Subcutaneous abdominal adipose tissue (tissue), 5 donors: ENCODE data around the gene C9orf43.
"Not testable (repeated sequence)": the region's sequence is repeated elsewhere in the genome, so short reads cannot be mapped to it uniquely, and the experiment has no call there.

Experiments used
- H3K27ac ChIP-seq: one replicate; pipeline ENCODE4 v1.7.0; 2013; ENCODE audit warnings: low read depth, mild to moderate bottlenecking, inconsistent platforms, low read length, moderate library complexity
- H3K27me3 ChIP-seq, 5 donors: one replicate each; pipeline ENCODE4 v1.7.0; 2013; ENCODE audit warnings: low read length in 5 of 5, inconsistent platforms in 1 of 5; ENCODE audit not compliant: control insufficient read depth in 5 of 5, insufficient read depth in 4 of 5
- H3K36me3 ChIP-seq, 5 donors: one replicate each; pipeline ENCODE4 v1.7.0; 2013; ENCODE audit warnings: low read length in 5 of 5; ENCODE audit not compliant: control insufficient read depth in 5 of 5, insufficient read depth in 5 of 5
- H3K4me1 ChIP-seq, 5 donors: one replicate each; pipeline ENCODE4 v1.7.0; 2013; ENCODE audit warnings: low read length in 5 of 5, mild to moderate bottlenecking in 3 of 5, moderate library complexity in 1 of 5; ENCODE audit not compliant: control insufficient read depth in 5 of 5, insufficient read depth in 5 of 5
- H3K4me3 ChIP-seq, 5 donors: one replicate each; pipeline ENCODE4 v1.7.0; 2013; ENCODE audit warnings: low read length in 5 of 5, low read depth in 1 of 5
- H3K9ac ChIP-seq, 5 donors: one replicate each; pipeline ENCODE4 v1.7.0; 2013; ENCODE audit warnings: low read length in 5 of 5, mild to moderate bottlenecking in 4 of 5, moderate library complexity in 3 of 5
- H3K9me3 ChIP-seq, 5 donors: one replicate each; pipeline ENCODE4 v1.7.0; 2013; ENCODE audit warnings: low read length in 5 of 5; ENCODE audit not compliant: control insufficient read depth in 5 of 5
- donor health status: healthy.
- donor health status: healthy.
- donor health status: healthy.
- donor health status: healthy.
- donor health status: healthy.

Gene C9orf43

GRCh38 chr9:113395000-113395861 is 15.3 kb upstream of the C9orf43 start:
- H3K4me1 ChIP-seq = peaks cover 4 to 37% (median 22%) of the 10 kb centered on the region in 5 donors
- H3K27ac ChIP-seq = no peak overlapping the region
- peaks cover 4 to 34% (median 33%) of the 10 kb centered on the region in 5 donors for H3K36me3 ChIP-seq

DNA sequence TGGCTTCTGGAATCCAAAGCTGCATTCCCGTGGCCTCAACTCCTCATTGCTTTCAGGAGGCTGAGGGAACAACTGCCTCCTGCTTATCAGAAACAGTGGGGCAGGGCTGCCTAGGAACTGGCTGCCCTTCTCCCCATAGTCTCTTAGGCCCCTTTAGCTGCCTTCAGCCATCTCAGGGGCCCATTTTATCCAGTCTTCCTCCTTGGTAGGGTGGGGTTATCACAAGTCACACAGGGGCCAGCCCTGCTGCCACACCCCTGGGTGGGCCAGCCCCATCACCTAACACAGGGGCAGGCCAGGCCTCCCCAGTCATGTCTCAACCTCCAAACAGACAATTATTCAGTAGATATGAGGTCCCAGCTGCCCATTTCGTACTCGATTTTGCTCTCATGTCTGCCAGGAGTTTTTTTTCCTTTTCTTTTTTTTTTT is 13.3 kb upstream of the C9orf43 start:
- H3K9ac ChIP-seq = no peak overlapping the region
- no peak overlapping the region for H3K4me3 ChIP-seq
- no peaks in the 10 kb centered on the region for H3K9me3 ChIP-seq
- H3K36me3 ChIP-seq = peaks cover 4 to 14% (median 13%) of the 10 kb centered on the region in 5 donors
- H3K27ac ChIP-seq = no peak overlapping the region
- H3K27me3 ChIP-seq = no peaks in the 10 kb centered on the region
- peaks cover 5 to 49% (median 35%) of the 10 kb centered on the region in 5 donors for H3K4me1 ChIP-seq

More at GRCh38 chr9:113395000-113395861, 15.3 kb upstream of the C9orf43 start:
- Histone ChIP-seq H3K4me3 (no peak overlapping the region), H3K9ac (peak overlapping the region in 1 of 5 donors; percentile 19), H3K27me3 (no peaks in the 10 kb centered on the region), H3K9me3 (no peaks in the 10 kb centered on the region)

GRCh38 chr9:113398796-113399195 is 11.8 kb upstream of the C9orf43 start:
- Histone ChIP-seq H3K9me3 (no peaks in the 10 kb centered on the region), H3K27ac (no peak overlapping the region), H3K4me3 (no peak overlapping the region), H3K9ac (peak overlapping the region in 1 of 5 donors; percentile 21), H3K4me1 (peaks cover 5 to 57% (median 42%) of the 10 kb centered on the region in 5 donors), H3K36me3 (peaks cover 0 to 6% (median 0%) of the 10 kb centered on the region in 5 donors), H3K27me3 (no peaks in the 10 kb centered on the region)

GRCh38 chr9:113399646-113400200 is 10.8 kb upstream of the C9orf43 start:
- H3K9ac ChIP-seq = peak overlapping the region in 4 of 5 donors; percentile 30 to 80 (median 50)

GRCh38 chr9:113401027-113401792 is 9.3 kb upstream of the C9orf43 start, which contains the start of gene ALAD:
Gene ALAD (minus strand): TSS chr9:113401284. CDS start chr9:113393559, 7,725 bp downstream.
- H3K27ac ChIP-seq = peak within 1 kb of the TSS; percentile 68
- no peaks in the 10 kb centered on the region for H3K36me3 ChIP-seq
- H3K9me3 ChIP-seq = no peaks in the 10 kb centered on the region
- H3K27me3 ChIP-seq = no peaks in the 10 kb centered on the region
- H3K4me3 ChIP-seq = peak within 1 kb of the TSS; percentile 65 to 91 (median 80)
- peaks cover 5 to 57% (median 52%) of the 10 kb centered on the region in 5 donors for H3K4me1 ChIP-seq
- peak within 1 kb of the TSS; percentile 39 to 82 (median 74) for H3K9ac ChIP-seq

More at GRCh38 chr9:113399646-113400200, 10.8 kb upstream of the C9orf43 start:
- H3K9me3 ChIP-seq = no peaks in the 10 kb centered on the region
- peaks cover 0 to 6% (median 0%) of the 10 kb centered on the region in 5 donors for H3K36me3 ChIP-seq
- H3K27me3 ChIP-seq = no peaks in the 10 kb centered on the region
- peak overlapping the region; percentile 60 for H3K27ac ChIP-seq
- peaks cover 5 to 61% (median 50%) of the 10 kb centered on the region in 5 donors for H3K4me1 ChIP-seq
- peak overlapping the region; percentile 26 to 91 (median 79) for H3K4me3 ChIP-seq

DNA sequence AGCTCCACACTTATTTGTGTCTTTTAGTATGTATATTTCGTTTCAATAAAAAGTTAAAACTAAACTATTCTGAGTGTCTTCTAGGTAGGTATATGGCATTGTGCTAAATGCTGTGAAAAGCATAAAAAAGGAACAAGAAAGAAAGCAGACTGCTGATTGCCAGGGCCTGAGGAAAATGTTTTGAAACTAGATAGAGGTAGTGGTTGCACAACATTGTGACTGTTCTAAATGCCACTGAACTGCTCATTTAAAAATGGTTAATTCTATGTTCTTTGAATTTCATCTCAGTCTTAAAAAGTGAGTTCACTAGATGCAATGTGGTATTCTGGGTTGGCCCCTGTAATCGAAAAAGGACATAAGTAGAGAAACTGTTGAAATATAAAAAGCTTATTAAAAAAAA is 6.9 kb upstream of the C9orf43 start:
- H3K36me3 ChIP-seq = peaks cover 8 to 14% (median 12%) of the 10 kb centered on the region in 5 donors
- H3K4me1 ChIP-seq = peaks cover 5 to 53% (median 41%) of the 10 kb centered on the region in 5 donors
- no peak overlapping the region for H3K27ac ChIP-seq
- H3K9ac ChIP-seq = peak overlapping the region in 1 of 5 donors; percentile 57
- no peaks in the 10 kb centered on the region for H3K27me3 ChIP-seq
- no peak overlapping the region for H3K4me3 ChIP-seq
- no peaks in the 10 kb centered on the region for H3K9me3 ChIP-seq

DNA sequence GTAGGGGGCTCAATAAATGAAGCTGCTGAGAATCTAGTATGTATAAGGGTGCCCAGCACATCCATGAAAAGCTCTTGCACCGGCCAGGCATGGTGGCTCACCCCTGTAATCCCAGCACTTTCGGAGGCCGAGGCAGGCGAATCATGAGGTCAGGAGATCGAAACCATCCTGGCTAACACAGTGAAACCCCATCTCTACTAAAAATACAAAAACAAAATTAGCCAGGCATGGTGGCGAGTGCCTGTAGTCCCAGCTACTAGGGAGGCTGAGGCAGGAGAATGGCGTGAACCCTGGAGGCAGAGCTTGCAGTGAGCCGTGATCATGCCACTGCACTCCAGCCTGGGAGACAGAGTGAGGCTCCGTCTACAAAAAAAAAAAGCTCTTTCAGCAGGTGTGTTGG is 4.2 kb upstream of the C9orf43 start:
- Histone ChIP-seq H3K36me3 (peaks cover 12 to 16% (median 14%) of the 10 kb centered on the region in 5 donors), H3K4me1 (peaks cover 12 to 41% (median 35%) of the 10 kb centered on the region in 5 donors)
- not testable (repeated sequence) for H3K27me3 ChIP-seq, H3K9me3 ChIP-seq, H3K4me3 ChIP-seq, H3K9ac ChIP-seq, H3K27ac ChIP-seq

- H3K4me3 ChIP-seq, H3K9me3 ChIP-seq, H3K27ac ChIP-seq, H3K9ac ChIP-seq, H3K27me3 ChIP-seq: not testable (repeated sequence)
- peaks cover 12 to 16% (median 14%) of the 10 kb centered on the region in 5 donors for H3K36me3 ChIP-seq
- peaks cover 10 to 35% (median 32%) of the 10 kb centered on the region in 5 donors for H3K4me1 ChIP-seq
Observed at GRCh38 chr9:113406873-113407511, 3.6 kb upstream of the C9orf43 start.

DNA sequence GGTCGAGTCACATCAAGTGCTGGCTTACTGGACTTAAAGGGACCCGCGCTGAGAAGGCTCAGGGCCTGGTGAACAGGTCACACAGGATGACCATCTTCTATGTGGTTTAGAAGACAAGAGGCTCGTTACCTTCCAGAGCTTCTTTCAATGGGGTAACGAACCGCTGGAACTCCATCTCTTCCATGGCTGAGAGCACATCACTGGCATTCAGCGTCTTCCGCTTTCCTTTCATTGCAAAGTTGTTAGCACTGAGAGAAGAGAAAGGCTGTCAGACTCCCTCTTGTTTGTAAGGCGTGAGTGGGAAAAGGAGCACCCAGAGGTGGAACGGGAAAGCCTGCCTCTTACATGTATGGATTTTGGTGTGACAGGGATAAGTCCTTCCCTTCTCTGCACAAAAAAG is 1.1 kb upstream of the C9orf43 start:
- peaks cover 12 to 16% (median 14%) of the 10 kb centered on the region in 5 donors for H3K36me3 ChIP-seq
- peak overlapping the region; percentile 84 to 99 (median 98) for H3K9ac ChIP-seq
- peaks cover 10 to 22% (median 21%) of the 10 kb centered on the region in 5 donors for H3K4me1 ChIP-seq
- peak overlapping the region; percentile 81 to 96 (median 83) for H3K4me3 ChIP-seq
- peak overlapping the region; percentile 94 for H3K27ac ChIP-seq
- no peaks in the 10 kb centered on the region for H3K9me3 ChIP-seq
- peaks cover 0 to 4% (median 0%) of the 10 kb centered on the region in 5 donors for H3K27me3 ChIP-seq
